Fibroblast of skin of scalp (primary cell): ENCODE results near the gene PGM2.
"Not testable (repeated sequence)": the region's sequence is repeated elsewhere in the genome, so short reads cannot be mapped to it uniquely, and the experiment has no call there.

Experiments used
- DNase-seq: peaks from one replicate; pipeline ENCODE4 v3.0.0-alpha.2; 2013

Gene PGM2

GRCh38 chr4:37818752-37819151 lies 7.7 kb upstream of the PGM2 start:
- no peak for DNase-seq

GRCh38 chr4:37820458-37820857 lies 6.0 kb upstream of the PGM2 start:
- not testable (repeated sequence) for DNase-seq

- no peak for DNase-seq
Observed at GRCh38 chr4:37821953-37822605, 4.4 kb upstream of the PGM2 start.

- not testable (repeated sequence) for DNase-seq
Observed at GRCh38 chr4:37825501-37825900, 985 bp upstream of the PGM2 start.

- DNase-seq, result no peak
Observed at GRCh38 chr4:37825968-37826294, 555 bp upstream of the PGM2 start.

- no peak for DNase-seq
Observed at GRCh38 chr4:37827030-37827685, 672 bp downstream of the PGM2 start.

- no peak for DNase-seq
Observed at GRCh38 chr4:37827802-37828321, 1.4 kb downstream of the PGM2 start.

- DNase-seq, result no peak
Observed at GRCh38 chr4:37828843-37829242, 2.4 kb downstream of the PGM2 start.

- DNase-seq, result no peak
Observed at GRCh38 chr4:37830640-37831039, 4.2 kb downstream of the PGM2 start.

GRCh38 chr4:37835031-37835430 lies 8.5 kb downstream of the PGM2 start:
- no peak for DNase-seq

- DNase-seq, result no peak
Observed at GRCh38 chr4:37835806-37836205, 9.3 kb downstream of the PGM2 start.

- no peak for DNase-seq
Observed at GRCh38 chr4:37836274-37836673, 9.8 kb downstream of the PGM2 start.

GRCh38 chr4:37836838-37837440 lies 10.5 kb downstream of the PGM2 start:
- no peak for DNase-seq

- DNase-seq, result peak; percentile 70
Observed at GRCh38 chr4:37837446-37837845, 11.0 kb downstream of the PGM2 start.

- no peak for DNase-seq
Observed at GRCh38 chr4:37839426-37839825, 12.9 kb downstream of the PGM2 start.

- no peak for DNase-seq
Observed at GRCh38 chr4:37844204-37844603, 17.7 kb downstream of the PGM2 start.

- no peak for DNase-seq
Observed at GRCh38 chr4:37845201-37845600, 18.7 kb downstream of the PGM2 start.

GRCh38 chr4:37847311-37847884 lies 20.9 kb downstream of the PGM2 start:
- DNase-seq, result no peak

- DNase-seq, result no peak
Observed at GRCh38 chr4:37852376-37852775, 25.9 kb downstream of the PGM2 start.

- DNase-seq, result no peak
Observed at GRCh38 chr4:37858112-37858511, 31.6 kb downstream of the PGM2 start.

GRCh38 chr4:37858872-37859271 lies 32.4 kb downstream of the PGM2 start:
- DNase-seq, result no peak

GRCh38 chr4:37860266-37860665 lies 33.8 kb downstream of the PGM2 start:
- DNase-seq, result no peak

- DNase-seq, result no peak
Observed at GRCh38 chr4:37862961-37863360, 36.5 kb downstream of the PGM2 start.

GRCh38 chr4:37864786-37865185 lies 38.3 kb downstream of the PGM2 start:
- no peak for DNase-seq
